Mesothelial cell of epicardium (in vitro differentiated cells): ENCODE measurements around the gene CAPN1. TPM values are rescaled to one million over a fixed set of nuclear protein-coding genes. Genes with fewer than 3 reads are reported as not detected.

ENCODE experiments used
- DNase-seq, 2 experiments: peaks; one replicate each; pipeline ENCODE4 v3.0.0; 2021; ENCODE audit warnings: low spot score in 2 of 2; ENCODE audit not compliant: unreplicated experiment in 2 of 2
- H3K27ac Mint-ChIP-seq: 2 replicates; pipeline ENCODE4 v1.8.0; 2021; ENCODE audit warnings: mixed read lengths
- H3K27me3 Mint-ChIP-seq: 2 replicates; pipeline ENCODE4 v1.8.0; 2021; ENCODE audit warnings: low read depth, mixed read lengths
- H3K36me3 Mint-ChIP-seq: 2 replicates; pipeline ENCODE4 v1.8.0; 2021; ENCODE audit warnings: mixed read lengths
- H3K4me1 Mint-ChIP-seq: 2 replicates; pipeline ENCODE4 v1.8.0; 2021; ENCODE audit warnings: mixed read lengths
- H3K4me3 Mint-ChIP-seq: 2 replicates; pipeline ENCODE4 v1.8.0; 2021; ENCODE audit warnings: mild to moderate bottlenecking, moderate library complexity, mixed read lengths
- H3K9me3 Mint-ChIP-seq: 2 replicates; pipeline ENCODE4 v1.8.0; 2021; ENCODE audit warnings: mixed read lengths
- CTCF ChIP-seq: fragments of 200-600 bp; sonication (generic); IDR thresholded peaks from one replicate; pipeline ENCODE4 v1.5.0; 2021; ENCODE audit warnings: antibody characterized with exemption; ENCODE audit not compliant: unreplicated experiment
- total RNA-seq: library from RNA; stranded (reverse); gene quantifications from 3 replicates; pipeline ENCODE4 v1.2.1, GENCODE V29; 2021

The CAPN1 gene
- total RNA-seq, 1 donor from 2014 or later: 196 TPM

GRCh38 chr11:65205602-65205967 is 23.9 kb downstream of the CAPN1 start:
- Mint-ChIP-seq H3K9me3 (no peaks in the 10 kb centered on the region), H3K4me3 (no peak overlapping the region), H3K36me3 (peaks cover 31% of the 10 kb centered on the region), H3K27ac (no peak overlapping the region), H3K4me1 (no peaks in the 10 kb centered on the region), H3K27me3 (no peaks in the 10 kb centered on the region)
- no peak for DNase-seq
- TF ChIP-seq CTCF: no peak

DNA sequence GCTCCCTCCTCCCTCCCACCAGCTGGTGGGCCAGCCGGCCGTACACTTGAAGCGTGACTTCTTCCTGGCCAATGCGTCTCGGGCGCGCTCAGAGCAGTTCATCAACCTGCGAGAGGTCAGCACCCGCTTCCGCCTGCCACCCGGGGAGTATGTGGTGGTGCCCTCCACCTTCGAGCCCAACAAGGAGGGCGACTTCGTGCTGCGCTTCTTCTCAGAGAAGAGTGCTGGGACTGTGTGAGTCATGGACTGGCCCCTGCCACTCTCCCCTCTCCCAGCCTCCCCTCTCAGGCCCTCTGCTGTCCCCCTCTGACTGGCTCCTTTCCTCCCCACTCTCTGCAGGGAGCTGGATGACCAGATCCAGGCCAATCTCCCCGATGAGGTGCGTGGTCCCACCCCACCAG is 24.7 kb downstream of the CAPN1 start:
- no peaks in the 10 kb centered on the region for H3K4me1 Mint-ChIP-seq
- H3K27ac Mint-ChIP-seq: no peak overlapping the region
- no peaks in the 10 kb centered on the region for H3K9me3 Mint-ChIP-seq
- DNase-seq: no peak
- no peaks in the 10 kb centered on the region for H3K27me3 Mint-ChIP-seq
- H3K36me3 Mint-ChIP-seq: peaks cover 31% of the 10 kb centered on the region
- H3K4me3 Mint-ChIP-seq: no peak overlapping the region
- no peak for TF ChIP-seq CTCF

DNA sequence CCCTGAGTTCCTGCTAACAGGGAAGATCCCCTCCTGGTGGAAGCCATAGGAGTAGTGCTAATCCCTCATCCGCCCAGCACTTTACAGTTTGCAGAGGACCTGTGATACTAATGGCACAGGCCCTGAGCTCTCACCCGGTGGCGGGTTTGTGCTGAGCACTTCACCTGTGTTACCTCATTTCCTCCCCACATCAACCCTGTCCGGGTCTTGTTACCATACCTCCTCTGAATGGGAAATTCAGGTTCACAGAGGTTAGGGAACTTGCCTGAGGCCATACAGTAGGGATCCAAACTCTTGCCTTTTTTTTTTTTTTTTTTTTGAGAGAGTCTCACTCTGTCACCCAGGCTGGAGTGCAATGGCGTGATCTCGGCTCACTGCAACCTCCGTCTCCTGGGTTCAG is 25.2 kb downstream of the CAPN1 start:
- Mint-ChIP-seq H3K9me3 (no peaks in the 10 kb centered on the region), H3K27ac (peak overlapping the region; percentile 53), H3K27me3 (no peaks in the 10 kb centered on the region), H3K4me1 (no peaks in the 10 kb centered on the region), H3K36me3 (peaks cover 31% of the 10 kb centered on the region), H3K4me3 (no peak overlapping the region)
- no peak for TF ChIP-seq CTCF
- DNase-seq: no peak

DNA sequence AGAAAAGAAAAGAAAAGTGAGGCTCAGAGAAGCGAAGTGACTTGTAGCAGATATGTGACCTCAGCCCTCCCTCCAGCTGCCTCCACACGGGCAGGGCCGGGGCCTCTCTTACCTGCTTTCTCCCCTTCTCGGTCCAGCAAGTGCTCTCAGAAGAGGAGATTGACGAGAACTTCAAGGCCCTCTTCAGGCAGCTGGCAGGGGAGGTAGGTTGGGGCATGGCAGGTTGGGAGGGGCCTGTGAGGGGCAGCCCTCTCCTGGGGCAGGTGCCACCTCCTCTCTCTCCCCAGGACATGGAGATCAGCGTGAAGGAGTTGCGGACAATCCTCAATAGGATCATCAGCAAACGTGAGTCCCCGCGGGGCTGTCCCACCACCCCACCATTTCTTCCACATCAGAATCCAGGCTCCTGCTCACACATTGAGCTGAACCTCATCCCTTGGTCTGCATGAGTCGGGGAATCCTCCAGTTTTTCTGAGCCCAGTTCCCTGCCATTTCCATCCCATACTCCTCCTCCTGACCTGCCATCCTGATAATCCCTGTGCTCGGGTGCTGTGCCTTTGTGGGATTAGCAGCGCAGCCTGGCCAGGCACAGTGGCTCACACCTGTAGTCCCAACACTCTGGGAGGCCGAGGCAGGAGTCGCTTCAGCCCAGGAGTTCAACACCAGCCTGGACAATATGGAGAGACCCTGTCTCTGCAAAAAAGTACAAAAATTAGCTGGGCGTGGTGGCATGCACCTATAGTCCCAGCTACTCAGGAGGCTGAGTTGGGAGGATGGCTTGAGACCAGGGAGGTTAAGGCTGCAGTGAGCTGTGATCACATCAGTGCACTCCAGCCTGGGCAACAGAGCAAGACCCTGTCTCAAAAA is 26.4 kb downstream of the CAPN1 start:
- Mint-ChIP-seq H3K27ac (no peak overlapping the region), H3K27me3 (no peaks in the 10 kb centered on the region), H3K36me3 (peaks cover 28% of the 10 kb centered on the region), H3K4me3 (no peak overlapping the region), H3K4me1 (peaks cover under 1% of the 10 kb centered on the region), H3K9me3 (no peaks in the 10 kb centered on the region)
- TF ChIP-seq CTCF: no peak
- no peak for DNase-seq

GRCh38 chr11:65208785-65209710 is 27.3 kb downstream of the CAPN1 start:
- no peaks in the 10 kb centered on the region for H3K27me3 Mint-ChIP-seq
- no peak for TF ChIP-seq CTCF
- H3K4me1 Mint-ChIP-seq: peaks cover 3% of the 10 kb centered on the region
- no peak for DNase-seq
- no peak overlapping the region for H3K27ac Mint-ChIP-seq
- no peak overlapping the region for H3K4me3 Mint-ChIP-seq
- peaks cover 26% of the 10 kb centered on the region for H3K36me3 Mint-ChIP-seq
- no peaks in the 10 kb centered on the region for H3K9me3 Mint-ChIP-seq
